Naive thymus-derived CD4-positive, alpha-beta T cell (primary cell): Measurements from ENCODE around the gene ETS2. TPM values are rescaled to one million over a fixed set of nuclear protein-coding genes. Genes with fewer than 3 reads are reported as not detected.
A peak's percentile ranks its signal among the peaks of the same experiment; 100 is the strongest.

Experiments
- ATAC-seq: fragments of 150-1000 bp; cut with Tn5 transposase; 2 replicates; pipeline ENCODE4 v1.10.0; 2021; ENCODE audit warnings: mild to moderate bottlenecking, moderate library complexity
- CTCF ChIA-PET: fragments of 350-600 bp; sonication (Branson Sonifier 250); formaldehyde crosslinking; loops from one replicate; lab custom pipeline; 2021; ENCODE audit warnings: antibody characterized with exemption; lab: Charles Lee
- POLR2A ChIA-PET: fragments of 350-600 bp; sonication (Branson Sonifier 250); formaldehyde crosslinking; loops from one replicate; lab custom pipeline; 2021; ENCODE audit warnings: antibody characterized with exemption, inconsistent platforms; lab: Charles Lee
- DNase-seq, 9 donors: peaks; one replicate each; pipeline versions ENCODE4 v3.0.0 to v3.0.0-alpha.2; 2020 to 2022; ENCODE audit warnings: mixed read lengths in 1 of 9
- H3K27ac ChIP-seq: one replicate; pipeline ENCODE4 v1.7.0; 2013; ENCODE audit warnings: mild to moderate bottlenecking, low read depth, low read length, moderate library complexity
- H3K27me3 ChIP-seq, 2 donors: one replicate each; pipeline ENCODE4 v1.7.0; 2013; ENCODE audit warnings: low read length in 2 of 2, mild to moderate bottlenecking in 2 of 2, moderate library complexity in 2 of 2; ENCODE audit not compliant: control insufficient read depth in 2 of 2, insufficient read depth in 2 of 2
- H3K36me3 ChIP-seq, 3 experiments: 1 replicate in 2 of 3; 2 replicates in 1 of 3; pipeline ENCODE4 v1.7.0; 2013; ENCODE audit warnings: low read length in 3 of 3, mild to moderate bottlenecking in 3 of 3, moderate library complexity in 1 of 3; ENCODE audit not compliant: insufficient read depth in 3 of 3, control insufficient read depth in 2 of 3
- H3K4me1 ChIP-seq, 2 donors: one replicate each; pipeline ENCODE4 v1.7.0; 2013; ENCODE audit warnings: low read length in 2 of 2, mild to moderate bottlenecking in 2 of 2, moderate library complexity in 1 of 2; ENCODE audit not compliant: control insufficient read depth in 2 of 2, insufficient read depth in 2 of 2
- H3K4me3 ChIP-seq: 2 replicates; pipeline ENCODE4 v1.7.0; 2013; ENCODE audit warnings: mild to moderate bottlenecking, low read length
- H3K9me3 ChIP-seq, 3 experiments: 1 replicate in 2 of 3; 2 replicates in 1 of 3; pipeline ENCODE4 v1.7.0; 2013; ENCODE audit warnings: low read length in 3 of 3; ENCODE audit not compliant: control insufficient read depth in 2 of 3
- H3K27ac Mint-ChIP-seq, 9 donors: one replicate each; pipeline ENCODE4 v1.8.0; 2020 to 2022; ENCODE audit warnings: mixed read lengths in 9 of 9, mild to moderate bottlenecking in 8 of 9, moderate library complexity in 5 of 9, inconsistent platforms in 2 of 9
- H3K27me3 Mint-ChIP-seq, 5 donors: one replicate each; pipeline ENCODE4 v1.8.0; 2021 to 2022; ENCODE audit warnings: mixed read lengths in 5 of 5, mild to moderate bottlenecking in 1 of 5
- H3K36me3 Mint-ChIP-seq, 5 donors: one replicate each; pipeline ENCODE4 v1.8.0; 2020 to 2022; ENCODE audit warnings: mixed read lengths in 5 of 5, mild to moderate bottlenecking in 3 of 5, inconsistent platforms in 1 of 5
- H3K4me1 Mint-ChIP-seq, 7 donors: one replicate each; pipeline ENCODE4 v1.8.0; 2020 to 2022; ENCODE audit warnings: mixed read lengths in 7 of 7, mild to moderate bottlenecking in 3 of 7, inconsistent platforms in 1 of 7
- H3K4me3 Mint-ChIP-seq, 10 donors: one replicate each; pipeline ENCODE4 v1.8.0; 2020 to 2022; ENCODE audit warnings: mild to moderate bottlenecking in 10 of 10, mixed read lengths in 10 of 10, moderate library complexity in 6 of 10, inconsistent platforms in 2 of 10
- H3K9me3 Mint-ChIP-seq, 11 donors: one replicate each; pipeline ENCODE4 v1.8.0; 2020 to 2022; ENCODE audit warnings: mixed read lengths in 11 of 11, mild to moderate bottlenecking in 4 of 11, inconsistent platforms in 1 of 11, moderate library complexity in 1 of 11
- intact Hi-C, 2 donors: fragments of 100-400 bp; cut with micrococcal nuclease; formaldehyde crosslinking; loops; one replicate each; pipeline ENCODE4 v1.15.1; 2023
- polyA plus RNA-seq, 2 donors: library from polyadenylated mRNA; unstranded; fragments of 300-500 nt; fragmentation: Illumina TruSeq; gene quantifications; one replicate each; pipeline ENCODE4 v1.2.3, GENCODE V29; 2021
- total RNA-seq, 6 experiments: library from RNA in 5 of 6; stranded (reverse) in 5 of 6; gene quantifications; 1 replicate in 5 of 6; 2 replicates in 1 of 6; pipeline ENCODE4 v1.2.3 and lab custom pipeline; 2021 to 2026

The ETS2 gene
- total and polyA plus RNA-seq, 7 experiments from 2014 or later, result 3.4 to 61.1 (median 17.1) TPM

DNA sequence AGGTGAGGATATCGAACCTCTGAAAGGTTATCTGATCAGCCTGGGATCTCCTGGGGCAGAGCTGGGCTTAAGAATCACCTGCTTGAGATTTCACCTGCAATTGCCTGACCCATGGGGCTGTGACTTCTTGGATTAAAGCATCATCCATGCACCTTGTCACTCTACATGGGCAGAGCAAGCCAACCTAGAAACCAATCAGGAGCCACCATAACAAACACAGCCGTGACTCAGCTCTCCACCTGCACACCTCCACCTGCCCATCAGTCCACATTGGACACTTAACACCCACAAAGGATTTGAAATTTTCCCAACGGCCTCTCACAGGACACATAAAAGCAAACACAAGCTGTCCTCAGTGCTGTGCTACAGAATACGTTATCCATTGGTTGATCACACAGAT is 35.1 kb upstream of the ETS2 start:
- peaks cover 0 to 7% (median 4%) of the 10 kb centered on the region in 5 donors for H3K36me3 Mint-ChIP-seq
- no peaks in the 10 kb centered on the region for H3K27me3 ChIP-seq
- CTCF ChIA-PET, result interaction anchor here (0.8 kb wide), 1 partner anchor 37 kb away, joined by 4 read pairs; no protein-coding TSS in a partner anchor
- ATAC-seq (no peak), DNase-seq (no peak)
- peaks cover 0 to 4% (median 0%) of the 10 kb centered on the region in 11 donors for H3K9me3 Mint-ChIP-seq
- H3K27ac Mint-ChIP-seq, result peak overlapping the region in 3 of 9 donors; percentile 2 to 72 (median 33)
- POLR2A ChIA-PET, result interaction anchor here (4.4 kb wide), 1 partner anchor 16 kb away, joined by 12 read pairs; no protein-coding TSS in a partner anchor
- intact Hi-C loops, result no loop called here
- H3K9me3 ChIP-seq, result no peaks in the 10 kb centered on the region
- no peak overlapping the region for H3K4me3 ChIP-seq
- peak overlapping the region in 1 of 10 donors; percentile 8 for H3K4me3 Mint-ChIP-seq
- H3K4me1 Mint-ChIP-seq, result peaks cover 17 to 55% (median 33%) of the 10 kb centered on the region in 7 donors
- no peak overlapping the region for H3K27ac ChIP-seq
- H3K27me3 Mint-ChIP-seq, result peaks cover 0 to 9% (median 0%) of the 10 kb centered on the region in 5 donors
- H3K36me3 ChIP-seq, result no peaks in the 10 kb centered on the region
- H3K4me1 ChIP-seq, result peaks cover 24% of the 10 kb centered on the region in 2 donors

DNA sequence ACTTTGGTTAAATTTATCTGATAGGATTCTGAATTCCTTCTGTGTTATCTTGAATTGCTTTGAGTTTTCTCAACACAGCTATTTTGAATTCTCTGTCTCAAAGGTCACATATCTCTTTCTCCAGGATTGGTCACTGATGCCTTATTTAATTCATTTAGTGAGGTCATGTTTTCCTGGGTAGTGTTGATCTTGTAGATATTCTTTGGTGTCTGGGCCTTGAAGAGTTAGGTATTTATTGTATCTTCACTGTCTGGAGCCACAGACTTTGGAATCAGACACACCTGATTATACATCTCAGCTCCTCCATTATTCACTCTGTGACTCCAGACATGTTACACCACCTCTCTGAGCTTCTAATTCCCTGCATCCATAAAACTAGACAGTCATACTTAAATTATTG is 34.2 kb upstream of the ETS2 start:
- Mint-ChIP-seq H3K27me3 (peaks cover 0 to 16% (median 0%) of the 10 kb centered on the region in 5 donors), H3K27ac (peak overlapping the region in 2 of 9 donors; percentile 3)

DNA sequence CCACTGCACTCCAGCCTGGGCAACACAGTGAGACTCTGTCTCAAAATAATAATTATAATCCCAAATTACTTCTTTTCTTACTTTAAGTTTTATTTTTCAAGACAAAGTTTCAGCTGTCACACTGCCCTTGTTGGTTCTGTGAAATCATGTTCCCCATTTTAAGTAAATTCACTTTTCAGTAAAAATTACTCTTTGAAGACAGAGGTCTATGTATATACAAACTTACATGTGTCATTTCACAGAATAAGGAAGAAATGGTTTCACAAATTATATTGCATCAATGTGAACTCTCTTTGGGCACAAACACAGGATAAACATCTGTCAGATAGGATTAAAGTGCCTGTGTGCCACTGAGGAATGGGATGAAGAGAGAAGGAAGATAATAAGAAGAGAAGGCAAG is 33.1 kb upstream of the ETS2 start:
- Histone ChIP-seq H3K4me1 (peaks cover 12 to 17% of the 10 kb centered on the region in 2 donors), H3K4me3 (no peak overlapping the region), H3K27me3 (no peaks in the 10 kb centered on the region), H3K9me3 (no peaks in the 10 kb centered on the region), H3K27ac (no peak overlapping the region), H3K36me3 (no peaks in the 10 kb centered on the region)
- no peak overlapping the region for H3K27ac Mint-ChIP-seq
- H3K36me3 Mint-ChIP-seq, result peaks cover 0 to 2% (median 0%) of the 10 kb centered on the region in 5 donors
- H3K9me3 Mint-ChIP-seq, result no peaks in the 10 kb centered on the region
- ChIA-PET POLR2A (no interaction called here), CTCF (interaction anchor here (0.6 kb wide), 1 partner anchor 541 kb away, joined by 3 read pairs; the partner anchor contains the start of gene BRWD1)
- DNase-seq (no peak), ATAC-seq (no peak)
- intact Hi-C loops, result no loop called here
- H3K4me3 Mint-ChIP-seq, result no peak overlapping the region
- peaks cover 0 to 18% (median 0%) of the 10 kb centered on the region in 5 donors for H3K27me3 Mint-ChIP-seq
- peaks cover 14 to 50% (median 18%) of the 10 kb centered on the region in 7 donors for H3K4me1 Mint-ChIP-seq

More for the DNA sequence above, 34.2 kb upstream of the ETS2 start:
- intact Hi-C loops, result no loop called here
- H3K4me3 ChIP-seq, result no peak overlapping the region
- H3K4me1 ChIP-seq, result peaks cover 18 to 20% of the 10 kb centered on the region in 2 donors
- no peak for ATAC-seq
- CTCF ChIA-PET, result no interaction called here
- H3K36me3 ChIP-seq, result no peaks in the 10 kb centered on the region
- H3K9me3 ChIP-seq, result no peaks in the 10 kb centered on the region
- H3K4me3 Mint-ChIP-seq, result no peak overlapping the region
- no peak overlapping the region for H3K27ac ChIP-seq
- peaks cover 17 to 48% (median 25%) of the 10 kb centered on the region in 7 donors for H3K4me1 Mint-ChIP-seq
- no peaks in the 10 kb centered on the region for H3K27me3 ChIP-seq
- no peaks in the 10 kb centered on the region for H3K9me3 Mint-ChIP-seq
- POLR2A ChIA-PET, result no interaction called here
- H3K36me3 Mint-ChIP-seq, result no peaks in the 10 kb centered on the region
- DNase-seq, result no peak

DNA sequence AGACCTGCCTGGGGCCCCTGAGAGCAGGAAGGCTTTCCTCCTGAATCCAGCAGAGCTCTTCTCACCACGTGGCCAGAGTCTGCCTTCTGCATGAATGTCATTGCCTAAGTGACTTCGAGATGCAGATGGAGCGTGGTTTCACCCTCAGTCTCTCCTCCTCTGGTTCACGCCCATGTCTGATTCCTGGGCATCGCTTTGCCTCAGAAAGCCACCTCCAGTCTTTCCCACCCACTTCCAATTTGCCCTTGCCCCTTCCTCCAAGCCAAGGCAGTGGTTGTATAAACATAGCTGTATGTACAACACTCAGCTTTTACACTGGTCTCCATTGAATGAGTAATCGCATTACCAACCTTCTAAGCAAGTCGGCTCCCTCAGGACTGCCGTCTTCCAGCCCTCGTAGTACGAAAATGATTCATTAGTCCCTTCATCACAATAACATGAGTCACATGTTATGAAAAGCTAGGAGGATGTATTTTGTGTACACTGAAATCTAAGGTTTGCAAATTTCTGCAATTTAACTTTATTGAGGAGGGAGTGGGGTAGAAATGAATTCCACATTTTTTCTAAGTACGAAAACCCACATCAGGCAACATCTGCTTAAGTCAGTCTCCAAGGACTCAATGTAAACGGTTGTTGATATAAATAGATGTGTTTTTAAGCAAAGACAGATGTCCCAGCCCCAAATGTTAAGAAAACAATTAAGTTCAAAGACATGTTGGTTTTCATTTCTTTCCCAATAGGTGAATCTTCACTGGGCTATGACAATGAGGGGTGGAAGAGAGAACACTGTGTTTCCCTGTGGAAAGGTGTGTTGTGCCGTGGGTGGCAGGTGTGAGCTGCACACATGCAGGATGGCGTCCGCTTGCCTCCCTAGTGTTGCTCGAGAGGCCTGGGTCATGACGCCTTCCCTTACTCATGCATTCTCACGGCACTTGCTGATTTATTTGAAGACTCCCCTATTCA is 32.3 kb upstream of the ETS2 start:
- CTCF ChIA-PET, result interaction anchor here (0.6 kb wide), 1 partner anchor 540 kb away, joined by 3 read pairs; the partner anchor contains the start of gene BRWD1
- peaks cover 7 to 46% (median 15%) of the 10 kb centered on the region in 7 donors for H3K4me1 Mint-ChIP-seq
- peaks cover 0 to 4% (median 0%) of the 10 kb centered on the region in 5 donors for H3K36me3 Mint-ChIP-seq
- H3K4me3 ChIP-seq, result no peak overlapping the region
- DNase-seq (no peak), ATAC-seq (peak; percentile 28)
- H3K9me3 Mint-ChIP-seq, result peaks cover 0 to 4% (median 2%) of the 10 kb centered on the region in 11 donors
- H3K4me1 ChIP-seq, result peaks cover 8 to 10% of the 10 kb centered on the region in 2 donors
- H3K27ac ChIP-seq, result no peak overlapping the region
- H3K36me3 ChIP-seq, result no peaks in the 10 kb centered on the region
- intact Hi-C loops, result no loop called here
- H3K27ac Mint-ChIP-seq, result no peak overlapping the region
- POLR2A ChIA-PET, result interaction anchor here (0.7 kb wide), 1 partner anchor 11 kb away, joined by 3 read pairs; no protein-coding TSS in a partner anchor
- no peaks in the 10 kb centered on the region for H3K27me3 ChIP-seq
- peaks cover 0 to 18% (median 0%) of the 10 kb centered on the region in 5 donors for H3K27me3 Mint-ChIP-seq
- no peaks in the 10 kb centered on the region for H3K9me3 ChIP-seq
- H3K4me3 Mint-ChIP-seq, result no peak overlapping the region

DNA sequence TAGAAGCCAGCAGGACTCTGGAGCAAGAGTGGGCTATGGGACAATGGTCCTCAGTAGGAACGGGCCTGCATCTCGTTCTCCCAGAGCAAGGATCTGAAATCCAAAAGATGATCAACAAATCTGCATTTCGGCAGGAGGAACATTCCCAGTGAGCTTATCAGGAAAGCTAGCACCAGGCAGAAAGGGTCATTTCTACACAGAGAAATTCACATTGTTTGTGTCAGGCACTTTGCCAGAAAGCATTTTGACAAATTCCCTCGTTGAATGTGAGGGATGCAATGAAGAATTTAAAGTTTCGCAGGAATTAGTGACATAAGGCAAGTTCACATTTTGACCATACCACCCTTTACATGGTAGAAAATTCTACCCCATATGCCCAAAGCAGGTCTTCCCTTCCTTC is 31.6 kb upstream of the ETS2 start:
- Histone ChIP-seq H3K4me1 (peaks cover 2 to 4% of the 10 kb centered on the region in 2 donors), H3K36me3 (no peaks in the 10 kb centered on the region), H3K27me3 (no peaks in the 10 kb centered on the region), H3K9me3 (no peaks in the 10 kb centered on the region), H3K4me3 (no peak overlapping the region), H3K27ac (no peak overlapping the region)
- POLR2A ChIA-PET, result no interaction called here
- no peak for DNase-seq
- H3K4me3 Mint-ChIP-seq, result no peak overlapping the region
- H3K9me3 Mint-ChIP-seq, result peaks cover 0 to 11% (median 5%) of the 10 kb centered on the region in 11 donors
- peaks cover 0 to 39% (median 10%) of the 10 kb centered on the region in 7 donors for H3K4me1 Mint-ChIP-seq
- H3K36me3 Mint-ChIP-seq, result peaks cover 0 to 10% (median 0%) of the 10 kb centered on the region in 5 donors
- ATAC-seq, result no peak
- no peak overlapping the region for H3K27ac Mint-ChIP-seq
- peaks cover 0 to 20% (median 0%) of the 10 kb centered on the region in 5 donors for H3K27me3 Mint-ChIP-seq
- CTCF ChIA-PET, result no interaction called here
- intact Hi-C loops, result no loop called here

DNA sequence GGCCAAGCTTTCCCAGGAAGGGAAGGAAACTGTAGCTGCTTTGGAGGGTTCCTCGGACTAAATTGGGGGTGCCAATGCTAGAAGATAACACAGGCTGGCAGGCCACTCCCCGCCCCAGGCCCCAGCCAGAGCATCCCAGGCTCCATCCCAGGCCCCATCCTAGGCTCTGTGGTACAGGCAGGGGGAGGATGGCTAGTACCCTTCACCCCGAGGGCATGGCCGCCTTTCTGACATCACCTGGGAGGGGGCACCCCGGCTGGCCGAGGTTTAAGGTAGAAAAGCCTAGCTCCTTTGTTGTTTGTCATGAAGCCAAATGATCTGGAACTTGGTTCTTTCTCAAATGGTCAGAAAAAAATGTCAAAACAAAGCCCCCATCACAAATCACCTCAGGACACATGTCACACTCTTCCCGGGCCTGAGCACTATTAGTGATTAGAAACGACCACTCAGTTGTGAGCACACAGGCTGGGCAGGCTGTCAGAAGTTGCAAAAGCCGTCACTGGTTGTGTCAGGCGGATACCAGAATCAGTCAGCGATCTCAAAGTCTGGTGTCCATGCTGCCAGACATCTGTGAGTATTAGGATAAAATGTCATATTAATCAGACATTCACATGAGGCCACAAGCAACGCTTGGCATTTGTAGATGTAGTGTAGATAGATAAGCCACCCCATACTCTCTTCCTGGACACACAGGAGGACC is 31.0 kb upstream of the ETS2 start:
- Mint-ChIP-seq H3K9me3 (peaks cover 0 to 15% (median 5%) of the 10 kb centered on the region in 11 donors), H3K27me3 (peaks cover 0 to 20% (median 0%) of the 10 kb centered on the region in 5 donors), H3K27ac (no peak overlapping the region), H3K36me3 (peaks cover 0 to 12% (median 0%) of the 10 kb centered on the region in 5 donors), H3K4me1 (peaks cover 0 to 36% (median 7%) of the 10 kb centered on the region in 7 donors), H3K4me3 (no peak overlapping the region)
- DNase-seq (no peak), ATAC-seq (no peak)
- ChIA-PET POLR2A (no interaction called here), CTCF (no interaction called here)
- intact Hi-C loops, result no loop called here
- Histone ChIP-seq H3K4me3 (no peak overlapping the region), H3K36me3 (no peaks in the 10 kb centered on the region), H3K9me3 (no peaks in the 10 kb centered on the region), H3K27ac (no peak overlapping the region), H3K27me3 (no peaks in the 10 kb centered on the region), H3K4me1 (peaks cover 0 to 4% of the 10 kb centered on the region in 2 donors)
